COR-L47 (cell line): ENCODE results near the gene RAD51B.

ENCODE experiments used
- DNase-seq: peaks from one replicate; lab custom pipeline; 2025; lab: John Stamatoyannopoulos, UW

The RAD51B gene

GRCh38 chr14:68368850-68369249, 549.3 kb downstream of the RAD51B start:
- DNase-seq: no peak

GRCh38 chr14:68369281-68370056, 549.9 kb downstream of the RAD51B start:
- DNase-seq: no peak

- DNase-seq: no peak
These were observed 550.4 kb downstream of the RAD51B start for GRCh38 chr14:68370057-68370360.

- no peak for DNase-seq
These were observed 552.8 kb downstream of the RAD51B start for GRCh38 chr14:68372368-68372767.

- no peak for DNase-seq
These were observed 553.6 kb downstream of the RAD51B start for GRCh38 chr14:68373124-68373646.

- no peak for DNase-seq
These were observed 554.4 kb downstream of the RAD51B start for GRCh38 chr14:68373847-68374444.

GRCh38 chr14:68374682-68375081, 555.1 kb downstream of the RAD51B start:
- DNase-seq: no peak

GRCh38 chr14:68375376-68375775, 555.8 kb downstream of the RAD51B start:
- DNase-seq: no peak

GRCh38 chr14:68376067-68376779, 556.6 kb downstream of the RAD51B start:
- DNase-seq: no peak

- no peak for DNase-seq
These were observed 557.4 kb downstream of the RAD51B start for GRCh38 chr14:68377006-68377405.

- DNase-seq: no peak
These were observed 557.9 kb downstream of the RAD51B start for GRCh38 chr14:68377459-68377858.

- no peak for DNase-seq
These were observed 560.1 kb downstream of the RAD51B start for GRCh38 chr14:68379510-68380328.

- DNase-seq: no peak
These were observed 560.8 kb downstream of the RAD51B start for GRCh38 chr14:68380329-68380741.

- no peak for DNase-seq
These were observed 564.8 kb downstream of the RAD51B start for GRCh38 chr14:68384335-68384734.

- no peak for DNase-seq
These were observed 565.3 kb downstream of the RAD51B start for GRCh38 chr14:68384881-68385280.

GRCh38 chr14:68386446-68386845, 566.9 kb downstream of the RAD51B start:
- no peak for DNase-seq

GRCh38 chr14:68386950-68387779, 567.6 kb downstream of the RAD51B start:
- DNase-seq: no peak

GRCh38 chr14:68389943-68390342, 570.4 kb downstream of the RAD51B start:
- DNase-seq: no peak

- no peak for DNase-seq
These were observed 571.2 kb downstream of the RAD51B start for GRCh38 chr14:68390741-68391140.

GRCh38 chr14:68391311-68392014, 571.9 kb downstream of the RAD51B start:
- no peak for DNase-seq
